OCI-M1 (cell line): ENCODE data around the gene TMEM134.

ENCODE experiments used
- DNase-seq: peaks from one replicate; lab custom pipeline; 2025; lab: John Stamatoyannopoulos, UW

TMEM134 gene

DNA sequence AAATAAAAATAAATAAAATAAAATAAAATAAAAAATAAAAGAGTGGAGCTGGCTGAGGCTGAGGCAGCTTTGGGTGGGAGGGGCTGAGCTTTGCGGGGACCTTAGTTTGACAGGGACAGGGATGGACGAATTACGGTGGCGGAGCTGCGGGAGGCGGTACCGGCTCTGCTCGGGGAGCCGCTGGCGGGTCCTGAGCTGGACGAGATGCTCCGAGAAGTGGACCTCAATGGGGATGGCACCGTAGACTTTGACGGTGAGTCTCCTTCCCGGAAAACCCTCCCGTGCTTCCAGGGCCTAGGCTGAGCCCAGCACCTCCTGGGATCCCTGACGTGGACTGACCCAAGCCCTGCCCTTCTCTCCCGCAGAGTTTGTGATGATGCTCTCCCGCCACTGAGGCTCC, 10.8 kb downstream of the TMEM134 start:
- DNase-seq = no peak

DNA sequence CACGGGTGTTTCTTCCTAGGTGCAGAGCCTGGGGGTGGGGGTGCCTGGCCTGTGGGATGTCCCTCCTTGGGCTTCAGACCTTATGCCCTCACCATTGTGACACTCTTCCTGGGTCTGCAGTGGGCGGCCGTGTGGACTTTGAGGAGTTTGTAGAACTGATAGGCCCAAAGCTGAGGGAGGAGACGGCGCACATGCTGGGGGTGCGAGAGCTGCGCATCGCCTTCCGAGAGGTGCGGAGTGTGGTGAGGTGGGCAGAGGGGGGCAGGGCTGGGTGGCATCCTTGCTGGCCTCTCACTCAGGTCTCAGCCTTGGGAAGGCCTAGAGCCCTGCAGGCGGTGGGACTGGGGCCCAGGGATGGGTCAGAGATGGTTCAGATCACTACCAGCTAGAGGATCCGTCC, 11.6 kb downstream of the TMEM134 start:
- no peak for DNase-seq

GRCh38 chr11:67456068-67456705, 12.9 kb downstream of the TMEM134 start:
- no peak for DNase-seq

DNA sequence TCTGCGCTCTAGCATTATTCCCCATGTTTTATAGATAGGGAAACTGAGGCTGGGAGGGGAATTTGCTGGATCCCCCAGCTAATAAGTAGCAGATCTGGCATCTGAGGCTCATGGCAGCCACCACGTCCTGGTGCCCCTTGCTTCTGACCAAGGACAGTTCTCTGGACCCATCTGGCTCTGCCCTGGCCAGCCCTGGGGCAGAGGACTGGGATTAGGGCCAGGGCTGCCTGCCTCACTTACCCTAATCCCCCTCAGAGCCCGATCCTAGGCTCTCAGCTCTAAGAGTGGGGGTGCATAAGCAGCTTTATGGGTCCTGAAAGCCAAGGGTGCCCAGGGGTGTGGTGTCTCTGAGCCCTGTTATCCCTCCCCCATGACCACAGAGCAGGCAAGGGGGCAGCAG, 14.0 kb downstream of the TMEM134 start, which contains the start of gene CABP4:
TSS of gene CABP4 (plus strand) at position 301 of the 400 bp plus-strand sequence. CDS start at position 371, 70 bp downstream.
- no peak for DNase-seq

GRCh38 chr11:67453816-67454732, 15.0 kb downstream of the TMEM134 start:
- DNase-seq = no peak

DNA sequence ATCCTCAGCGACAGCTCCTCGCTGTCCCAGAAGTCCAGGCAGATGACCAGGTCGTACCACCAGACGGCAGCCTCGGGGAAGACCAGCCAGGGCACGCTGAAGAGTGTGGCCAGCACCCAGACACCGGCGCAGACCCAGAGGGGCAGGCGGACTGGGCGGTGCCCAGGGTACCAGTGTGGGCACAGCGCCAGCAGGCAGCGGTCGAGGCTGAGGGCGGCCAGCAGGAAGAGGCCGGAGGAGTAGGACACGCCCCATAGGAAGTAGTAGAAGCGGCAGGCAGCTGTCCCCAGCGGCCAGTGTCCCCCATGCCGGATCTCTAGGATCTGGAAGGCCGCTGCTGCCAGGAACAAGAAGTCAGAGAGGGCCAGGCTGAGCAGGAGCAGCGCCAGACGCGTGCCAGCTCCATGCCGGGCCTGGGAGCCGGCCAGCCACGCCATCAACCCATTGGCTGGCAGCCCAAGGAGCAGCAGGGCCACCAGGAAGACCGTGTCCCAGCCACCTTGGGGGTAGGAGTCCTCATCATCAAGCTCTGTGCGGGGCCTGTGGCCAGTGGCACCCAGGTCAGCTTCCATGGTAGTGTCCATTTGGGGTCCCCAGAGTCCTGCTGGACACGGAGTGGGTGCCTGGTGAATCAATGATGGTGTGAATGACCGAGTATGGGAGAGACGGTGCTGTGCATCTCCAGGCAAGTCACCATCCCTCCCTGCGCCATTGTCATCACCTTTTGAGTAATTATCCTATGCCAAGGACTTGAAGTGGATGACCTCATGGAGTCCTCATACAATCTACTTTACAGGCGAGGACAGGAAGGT, 16.7 kb downstream of the TMEM134 start, which contains the start of gene GPR152:
TSS of gene GPR152 (minus strand) at position 589 of the 812 bp plus-strand sequence. CDS start at position 584, 5 bp downstream.
- DNase-seq = no peak

- no peak for DNase-seq
Measured at GRCh38 chr11:67451658-67451976, 17.4 kb downstream of the TMEM134 start.

GRCh38 chr11:67450796-67451657, 18.0 kb downstream of the TMEM134 start:
- DNase-seq = no peak

GRCh38 chr11:67449116-67449844, 19.8 kb downstream of the TMEM134 start:
- no peak for DNase-seq

DNA sequence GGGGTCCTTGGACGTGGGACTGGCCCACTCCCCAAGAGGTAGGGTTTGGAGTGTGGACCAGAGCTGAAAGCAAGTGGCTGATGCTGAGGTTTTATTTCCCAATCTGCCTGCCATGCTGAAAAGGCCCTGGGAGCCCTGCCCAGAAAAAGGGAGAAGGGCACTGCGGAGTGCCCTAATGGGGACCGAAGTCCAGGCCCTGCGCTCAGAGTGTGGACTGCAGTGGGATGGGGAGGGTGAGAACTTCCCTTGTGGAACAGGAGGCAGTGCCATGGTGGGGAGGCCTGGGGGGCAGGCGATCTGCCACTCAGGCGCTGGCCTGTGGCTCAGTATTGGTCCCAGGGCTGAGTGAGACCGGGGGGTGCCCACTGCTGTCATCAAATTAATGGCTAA, 20.8 kb downstream of the TMEM134 start:
- DNase-seq = no peak

GRCh38 chr11:67445515-67445914, 23.5 kb downstream of the TMEM134 start:
- DNase-seq = no peak

GRCh38 chr11:67442504-67443404, 26.3 kb downstream of the TMEM134 start:
- peak; percentile 41 for DNase-seq

GRCh38 chr11:67441731-67442351, 27.2 kb downstream of the TMEM134 start:
- no peak for DNase-seq

- no peak for DNase-seq
Measured at GRCh38 chr11:67441098-67441563, 27.9 kb downstream of the TMEM134 start.

- no peak for DNase-seq
Measured at GRCh38 chr11:67440229-67441097, 28.6 kb downstream of the TMEM134 start.

DNA sequence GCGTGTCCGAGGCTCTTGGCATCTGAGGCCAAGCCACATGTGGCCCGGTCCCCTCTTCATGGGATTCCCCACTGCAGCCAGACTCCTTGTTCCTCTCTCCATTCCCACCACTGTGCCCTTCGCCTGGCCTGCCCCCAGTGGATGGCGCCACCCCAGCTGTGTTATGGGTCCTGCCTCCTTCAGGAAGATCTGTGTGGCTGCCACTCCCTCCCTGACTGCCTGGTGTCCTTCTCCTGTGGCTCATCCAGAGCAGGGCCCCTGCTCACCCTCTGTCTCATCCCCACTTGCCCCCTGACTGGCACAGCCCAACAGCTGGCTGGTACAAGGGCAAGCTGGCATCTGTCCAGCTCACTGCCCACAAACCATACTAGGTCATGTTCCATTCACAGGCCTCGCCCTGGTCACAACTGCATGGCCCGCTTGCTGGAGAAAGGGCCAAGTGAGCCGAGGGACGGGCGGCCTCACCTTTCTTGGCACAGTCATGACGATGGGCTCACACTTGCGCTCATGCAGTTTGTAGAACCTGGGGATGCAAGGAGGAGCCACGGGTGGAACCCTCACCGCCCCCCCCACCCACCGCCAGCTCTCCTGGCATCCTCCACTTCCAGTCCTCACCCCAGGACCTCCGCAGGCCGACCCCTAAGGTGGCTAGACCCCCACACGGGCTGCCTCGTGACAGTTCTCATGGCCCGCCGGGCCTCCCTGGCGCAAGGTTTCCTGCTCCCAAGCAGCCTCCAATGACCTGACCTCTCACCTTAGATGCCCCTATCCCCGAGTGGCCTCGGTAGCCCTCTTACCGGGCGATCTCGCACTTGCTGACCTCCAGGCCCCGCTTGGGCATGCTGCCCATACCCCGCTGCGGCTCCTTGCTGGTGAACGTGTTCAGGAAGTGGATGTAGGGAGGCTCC, 29.5 kb downstream of the TMEM134 start:
- DNase-seq = peak; percentile 56
